GM18951 (cell line): ENCODE data around the gene UBE2K.
"Not testable (repeated sequence)": the region's sequence is repeated elsewhere in the genome, so short reads cannot be mapped to it uniquely, and the experiment has no call there.

Experiments
- POLR2A ChIP-seq: IDR thresholded peaks from 4 replicates; pipeline ENCODE4 v1.6.1; 2011; ENCODE audit warnings: mild to moderate bottlenecking; ENCODE audit not compliant: insufficient read length, insufficient read depth; ENCODE audit errors: extremely low read depth
- in situ Hi-C: fragments of 300-500 bp; cut with MboI; formaldehyde crosslinking; loops from one replicate; pipeline ENCODE4 v1.12.0; 2022; ENCODE audit warnings: low sequenced_read_pairs, mixed read lengths, inconsistent platforms; ENCODE audit not compliant: unreplicated experiment

Gene UBE2K

DNA sequence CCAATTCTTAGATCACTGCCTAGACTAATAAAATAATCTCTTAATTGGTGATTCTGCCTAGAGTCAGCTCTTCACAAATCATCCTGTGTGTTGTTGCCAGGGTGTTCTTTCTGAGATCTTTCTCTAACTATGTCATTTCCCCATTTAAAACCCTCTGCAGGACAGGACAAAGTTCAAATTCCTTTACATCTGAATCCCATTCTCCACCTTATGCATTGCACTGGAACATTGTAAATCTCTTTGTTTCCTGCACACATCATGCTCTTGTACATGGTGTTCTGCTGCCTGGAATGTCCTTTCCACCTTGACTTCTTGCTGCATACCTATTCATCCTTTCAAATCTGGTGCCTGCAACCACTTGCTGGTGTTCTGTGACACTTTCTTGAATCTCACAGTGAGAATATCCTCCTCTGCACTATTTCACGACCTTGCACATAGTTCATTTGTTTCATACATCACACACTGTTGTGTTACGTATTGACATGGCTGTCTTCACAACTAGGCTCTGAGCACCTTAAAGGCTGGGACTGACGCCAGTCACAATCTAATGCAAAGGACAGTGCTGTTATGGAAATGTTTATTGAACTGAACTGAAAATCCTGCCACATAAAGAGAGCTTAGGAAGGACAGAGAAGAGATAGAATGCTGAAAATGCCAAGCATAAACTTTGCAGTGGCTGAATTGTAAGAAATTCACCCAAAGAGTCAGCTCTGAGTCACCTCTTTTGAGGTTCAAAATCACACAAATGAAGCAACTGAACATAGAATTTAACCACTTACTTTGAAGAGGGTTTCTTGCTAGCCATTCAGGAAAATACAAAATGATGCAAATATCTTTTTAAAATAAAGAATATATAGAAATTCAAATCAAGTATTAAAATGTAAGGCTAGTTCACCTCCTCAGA, 32.9 kb upstream of the UBE2K start:
- TF ChIP-seq POLR2A: no peak
- in situ Hi-C loops: no loop called here

DNA sequence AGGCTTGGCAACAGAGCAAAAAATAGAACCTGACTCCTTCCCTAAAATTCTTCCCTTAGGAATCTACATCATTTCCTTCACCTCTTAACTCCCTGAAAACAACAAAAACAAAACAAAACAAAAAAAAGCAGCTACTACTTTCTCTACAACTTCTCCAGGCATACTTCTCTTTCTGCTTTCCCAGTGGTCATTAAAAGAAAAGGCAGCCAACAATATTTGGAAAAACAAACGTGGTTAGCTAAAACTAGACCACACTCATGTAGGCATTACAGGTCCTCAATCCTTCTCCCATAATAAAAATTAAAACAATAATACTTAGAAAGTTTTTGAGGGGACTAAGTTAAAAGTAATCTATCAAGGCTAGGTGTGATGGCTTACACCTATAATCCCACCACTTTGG, 30.2 kb upstream of the UBE2K start:
- in situ Hi-C loops: no loop called here

DNA sequence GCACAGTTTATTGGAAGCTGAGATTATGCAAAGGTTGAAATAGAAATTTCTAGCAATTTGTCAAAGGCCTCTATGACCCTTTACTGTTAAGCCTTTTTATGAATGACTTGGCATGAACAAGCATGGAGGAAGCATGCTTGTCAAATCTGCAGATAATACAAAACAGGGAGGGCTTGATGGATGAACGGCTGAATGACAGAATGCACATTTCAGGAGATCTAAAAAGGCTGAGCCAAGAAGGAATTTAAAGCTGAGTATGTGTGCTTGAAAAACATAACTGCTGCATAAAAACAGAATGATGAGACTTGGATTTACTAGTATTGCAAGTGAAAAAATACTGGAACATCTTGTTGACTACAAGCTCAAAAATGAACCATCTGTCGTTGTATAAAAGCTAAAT, 29.0 kb upstream of the UBE2K start:
- no peak for TF ChIP-seq POLR2A
- in situ Hi-C loops: no loop called here

More for the DNA sequence above, 30.2 kb upstream of the UBE2K start:
- no peak for TF ChIP-seq POLR2A

DNA sequence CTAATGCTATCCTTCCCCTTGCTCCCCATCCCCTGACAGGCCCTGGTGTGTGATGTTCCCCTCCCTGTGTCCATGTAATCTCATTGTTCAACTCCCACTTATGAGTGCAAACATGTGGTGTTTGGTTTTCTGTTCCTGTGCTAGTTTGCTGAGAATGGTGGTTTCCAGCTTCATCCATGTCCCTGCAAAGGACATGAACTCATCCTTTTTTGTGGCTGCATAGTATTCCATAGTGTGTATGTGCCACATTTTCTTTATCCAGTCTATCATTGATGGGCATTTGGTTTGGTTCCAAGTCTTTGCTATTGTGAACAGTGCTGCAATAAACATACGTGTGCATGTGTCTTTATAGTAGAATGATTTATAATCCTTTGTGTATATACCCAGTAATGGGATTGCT, 27.6 kb upstream of the UBE2K start:
- in situ Hi-C loops: not testable (repeated sequence)

DNA sequence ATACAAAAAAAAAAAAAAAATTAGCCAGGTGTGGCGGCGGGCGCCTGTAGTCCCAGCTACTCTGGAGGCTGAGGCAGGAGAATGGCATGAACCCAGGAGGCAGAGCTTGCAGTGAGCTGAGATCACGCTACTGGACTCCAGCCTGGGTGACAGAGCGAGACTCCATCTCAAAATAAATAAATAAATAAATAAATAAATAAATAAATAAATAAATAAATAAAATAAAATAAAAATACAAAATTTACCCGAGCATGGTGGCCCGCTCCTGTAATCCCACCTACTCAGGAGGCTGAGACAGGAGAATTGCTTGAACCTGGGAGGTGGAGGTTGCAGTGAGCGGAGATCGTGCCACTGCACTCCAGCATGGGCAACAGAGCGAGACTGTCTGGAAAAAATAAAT, 22.3 kb upstream of the UBE2K start:
- in situ Hi-C loops: not testable (repeated sequence)

DNA sequence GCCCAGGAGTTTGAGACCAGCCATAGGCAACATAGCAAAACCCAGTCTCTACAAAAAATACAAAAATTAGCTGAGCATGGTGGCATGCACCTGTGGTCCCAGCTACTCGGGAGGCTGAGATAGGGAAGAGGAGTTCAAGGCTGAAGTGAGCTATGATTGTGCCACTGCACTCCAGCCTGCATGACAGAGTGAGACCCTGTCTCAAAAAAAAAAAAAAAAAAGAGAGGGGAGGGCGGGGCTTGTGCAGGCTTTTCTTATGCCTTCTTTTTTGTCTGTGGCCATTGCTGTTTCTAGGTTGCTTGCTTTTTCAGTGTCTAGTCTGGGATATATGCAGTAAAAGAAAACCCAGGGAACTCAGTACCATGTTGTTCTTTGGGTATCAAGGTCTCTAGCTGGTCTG, 16.9 kb upstream of the UBE2K start:
- in situ Hi-C loops: not testable (repeated sequence)

DNA sequence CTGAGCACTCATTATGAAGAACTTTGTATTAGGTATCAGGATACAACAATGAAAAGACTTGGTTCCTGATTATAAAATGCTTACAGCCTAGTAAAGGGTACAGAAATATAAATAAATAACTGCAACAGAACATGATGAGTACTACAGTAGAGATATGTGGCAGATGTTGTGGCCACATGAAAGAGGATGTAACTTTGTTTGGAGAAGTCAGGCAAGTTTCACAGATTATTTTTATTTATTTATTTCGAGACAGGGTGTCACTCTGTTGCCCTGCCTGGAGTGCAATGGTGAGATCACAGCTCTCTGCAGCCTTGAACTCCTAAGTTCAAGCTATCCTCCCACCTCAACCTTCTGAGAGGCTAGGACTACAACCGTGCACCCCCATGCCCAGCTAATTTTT, 15.8 kb upstream of the UBE2K start:
- in situ Hi-C loops: no loop called here
- TF ChIP-seq POLR2A: no peak

DNA sequence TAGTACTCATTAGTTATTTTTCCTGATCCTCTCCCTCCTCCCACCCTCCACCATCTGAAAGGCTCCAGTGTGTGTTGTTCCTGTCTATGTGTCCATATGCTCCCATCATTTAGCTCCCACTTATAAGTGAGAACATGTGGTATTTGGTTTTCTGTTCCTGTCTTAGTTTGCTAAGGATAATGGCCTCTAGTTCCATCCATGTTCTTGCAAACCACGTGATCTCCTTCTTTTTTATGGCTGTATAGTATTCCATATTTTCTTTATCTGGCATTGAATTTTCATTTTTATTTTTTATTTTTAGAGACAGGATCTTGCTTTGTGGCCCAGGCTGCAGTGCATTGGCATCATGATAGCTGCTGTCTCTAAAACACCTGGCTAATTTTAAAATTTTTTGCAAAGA, 11.9 kb upstream of the UBE2K start:
- no peak for TF ChIP-seq POLR2A
- in situ Hi-C loops: no loop called here

DNA sequence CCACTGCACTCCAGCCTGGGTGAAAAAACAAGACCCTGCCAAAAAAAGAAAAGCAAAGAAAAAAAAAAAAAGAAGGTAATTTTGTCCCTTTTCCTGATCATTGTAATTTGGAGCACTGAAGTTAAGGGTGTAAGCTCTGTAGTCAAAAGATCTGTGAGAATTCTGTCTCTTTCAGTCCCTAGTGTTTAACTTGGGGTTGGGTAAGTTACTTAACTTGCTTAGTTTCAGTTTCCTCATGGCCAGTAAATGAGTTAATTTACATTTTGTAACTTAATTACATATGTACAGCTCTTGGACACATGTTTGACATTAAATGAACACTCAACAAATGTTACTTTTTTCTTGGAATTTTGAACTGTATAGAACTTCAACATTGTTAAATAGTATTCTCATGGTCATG, 10.9 kb upstream of the UBE2K start:
- no peak for TF ChIP-seq POLR2A
- in situ Hi-C loops: no loop called here

DNA sequence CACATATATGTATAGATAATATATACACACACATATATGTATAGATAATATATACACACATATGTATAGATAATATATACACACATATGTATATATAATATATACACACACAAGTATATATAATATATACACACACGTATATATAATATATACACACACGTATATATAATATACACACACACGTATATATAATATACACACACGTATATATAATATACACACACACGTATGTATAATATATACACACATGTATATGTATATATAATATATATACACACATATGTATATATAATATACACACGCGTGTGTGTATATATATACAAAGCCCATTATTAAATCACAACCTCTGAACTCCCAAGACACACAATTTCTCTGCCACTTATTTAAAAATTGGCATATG, 8.0 kb upstream of the UBE2K start:
- no peak for TF ChIP-seq POLR2A
- in situ Hi-C loops: no loop called here

DNA sequence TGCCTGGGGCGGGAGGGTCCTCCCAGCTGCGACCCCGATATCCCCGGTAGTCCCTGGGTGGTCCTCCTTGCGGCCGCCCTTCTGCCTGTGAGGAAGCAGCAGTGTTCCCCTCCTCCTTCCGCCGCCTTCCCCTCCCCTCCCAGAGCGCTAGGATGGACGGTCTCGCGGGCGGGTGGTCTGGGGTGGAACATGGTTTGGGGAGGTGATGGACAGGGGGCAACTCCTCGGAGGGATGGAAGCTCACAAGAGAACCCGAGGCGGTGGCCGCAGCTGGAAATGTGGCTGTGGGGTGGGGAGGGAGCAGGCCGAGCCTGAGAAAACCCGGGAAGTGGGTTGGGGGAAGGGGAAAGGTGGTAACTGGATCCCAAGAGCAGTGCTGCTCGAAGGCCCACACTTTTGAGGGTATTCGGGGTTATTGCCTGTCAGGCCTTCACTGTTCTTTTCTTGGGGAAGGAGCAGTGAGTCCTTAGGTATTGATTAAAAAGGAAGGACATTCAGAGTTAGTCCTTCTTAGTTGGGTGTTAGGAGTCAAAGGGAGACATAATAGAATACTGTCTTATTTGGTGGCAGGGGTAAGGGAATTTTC, 581 bp downstream of the UBE2K start:
- in situ Hi-C loops: no loop called here
- no peak for TF ChIP-seq POLR2A

DNA sequence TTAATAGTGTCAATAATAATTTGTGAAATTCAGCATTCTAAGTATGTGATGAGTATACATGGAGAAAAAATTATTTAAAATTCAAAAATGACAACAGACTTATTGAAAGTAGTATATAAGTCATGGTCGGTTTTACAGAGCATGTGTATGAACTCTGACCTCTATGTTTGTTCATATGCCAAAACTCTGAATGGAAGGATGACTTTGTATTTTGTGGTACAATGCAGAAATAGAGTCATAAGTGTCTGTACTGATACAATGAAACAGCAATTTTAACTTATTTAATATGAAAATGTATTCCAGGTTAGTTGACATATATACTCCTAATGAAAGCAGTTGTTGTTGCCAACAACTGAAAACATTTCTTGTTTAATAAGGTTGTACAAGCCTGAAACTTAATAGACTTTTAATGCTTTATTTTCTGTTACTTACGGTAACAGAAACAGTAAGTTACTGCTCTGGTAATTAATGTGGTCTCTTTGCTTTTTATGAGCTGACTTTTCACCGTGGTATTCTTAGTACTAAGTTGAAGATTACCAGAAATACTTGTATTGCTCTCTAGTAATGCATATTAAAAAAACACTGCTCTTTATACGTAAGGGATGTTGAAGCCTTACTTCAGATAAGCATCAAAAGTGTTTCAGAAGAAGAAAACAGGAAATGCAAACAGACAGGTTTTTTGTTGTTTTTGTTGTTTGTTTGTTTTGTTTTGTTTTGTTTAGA, 1.9 kb downstream of the UBE2K start:
- in situ Hi-C loops: loop anchor here (10.0 kb wide), 1 partner anchor 255 kb away; no protein-coding TSS in a partner anchor
- TF ChIP-seq POLR2A: no peak

DNA sequence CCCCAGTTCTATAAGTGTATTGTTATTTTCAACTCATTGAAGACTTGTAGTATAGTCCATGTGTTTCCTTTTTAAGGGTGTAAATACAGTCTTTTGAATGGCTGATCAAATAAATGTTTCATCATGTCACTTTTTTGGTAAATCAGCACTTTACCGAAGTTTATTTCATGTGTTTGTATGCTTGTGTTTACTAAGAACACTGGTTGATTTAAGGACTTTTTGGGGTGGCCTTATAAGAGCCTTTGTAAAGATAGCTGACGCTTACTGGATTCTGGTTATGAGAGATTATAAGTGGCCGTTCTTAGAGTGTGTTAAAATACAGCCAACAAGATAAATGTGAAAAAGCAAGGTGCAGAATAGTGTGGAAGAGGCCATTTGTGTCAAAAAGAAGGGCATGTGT, 2.6 kb downstream of the UBE2K start:
- TF ChIP-seq POLR2A: no peak
- in situ Hi-C loops: loop anchor here (10.0 kb wide), 1 partner anchor 254 kb away; no protein-coding TSS in a partner anchor

DNA sequence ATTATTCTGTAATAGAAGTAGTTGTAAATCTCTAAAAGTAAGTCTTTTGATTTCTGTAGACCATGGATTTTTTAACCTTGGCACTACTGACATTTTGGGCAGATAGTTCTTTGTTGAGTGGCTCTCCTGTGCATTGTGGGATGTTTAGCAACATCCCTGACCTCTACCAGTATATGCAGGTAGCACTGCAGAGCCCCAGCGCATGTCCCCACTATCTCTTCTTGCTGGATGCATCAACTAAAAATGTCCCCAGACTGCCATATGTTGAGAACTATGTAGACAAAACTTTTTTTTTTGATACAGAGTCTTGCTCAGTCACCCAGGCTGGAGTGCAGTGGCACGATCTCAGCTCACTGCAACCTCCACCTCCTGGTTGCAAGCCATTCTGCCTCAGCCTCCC, 4.8 kb downstream of the UBE2K start:
- no peak for TF ChIP-seq POLR2A
- in situ Hi-C loops: loop anchor here (10.0 kb wide), 1 partner anchor 252 kb away; no protein-coding TSS in a partner anchor

DNA sequence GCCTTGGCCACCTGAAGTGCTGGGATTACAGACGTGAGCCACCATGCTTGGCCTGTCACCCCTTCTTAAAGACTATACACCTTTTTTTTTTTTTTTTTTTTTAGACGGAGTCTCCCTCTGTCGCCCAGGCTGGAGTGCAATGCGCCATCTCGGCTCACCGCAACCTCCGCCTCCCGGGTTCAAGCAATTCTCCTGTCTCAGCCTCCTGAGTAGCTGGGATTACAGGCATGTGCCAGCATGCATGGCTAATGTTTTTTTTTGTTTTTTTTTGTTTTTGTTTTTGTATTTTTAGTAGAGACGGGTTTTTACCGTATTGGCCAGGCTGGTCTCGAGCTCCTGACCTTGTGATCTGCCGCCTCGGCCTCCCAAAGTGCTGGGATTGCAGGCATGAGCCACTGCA, 6.9 kb downstream of the UBE2K start:
- in situ Hi-C loops: loop anchor here (10.0 kb wide), 1 partner anchor 250 kb away; no protein-coding TSS in a partner anchor
